HFF-Myc (cell line): Measurements from ENCODE around the gene NUB1.

Source experiments
- DNase-seq: peaks from one replicate; pipeline ENCODE4 v3.0.0-alpha.2; 2011; ENCODE audit warnings: low read depth; ENCODE audit errors: extremely low read depth
- H3K4me3 ChIP-seq: replicated peaks from 2 replicates; pipeline ENCODE4 v1.5.1; 2011; ENCODE audit warnings: low read depth, mild to moderate bottlenecking, control low read depth, low read length
- CTCF ChIP-seq: IDR thresholded peaks from 2 replicates; pipeline ENCODE4 v1.5.1; 2012; ENCODE audit warnings: mild to moderate bottlenecking, low read depth, low read length, control low read depth; ENCODE audit errors: missing control alignments

Gene NUB1

GRCh38 chr7:151319189-151319588 lies 22.4 kb upstream of the NUB1 start:
- no peak for DNase-seq
- no peak for TF ChIP-seq CTCF
- H3K4me3 ChIP-seq = no peak overlapping the region

DNA sequence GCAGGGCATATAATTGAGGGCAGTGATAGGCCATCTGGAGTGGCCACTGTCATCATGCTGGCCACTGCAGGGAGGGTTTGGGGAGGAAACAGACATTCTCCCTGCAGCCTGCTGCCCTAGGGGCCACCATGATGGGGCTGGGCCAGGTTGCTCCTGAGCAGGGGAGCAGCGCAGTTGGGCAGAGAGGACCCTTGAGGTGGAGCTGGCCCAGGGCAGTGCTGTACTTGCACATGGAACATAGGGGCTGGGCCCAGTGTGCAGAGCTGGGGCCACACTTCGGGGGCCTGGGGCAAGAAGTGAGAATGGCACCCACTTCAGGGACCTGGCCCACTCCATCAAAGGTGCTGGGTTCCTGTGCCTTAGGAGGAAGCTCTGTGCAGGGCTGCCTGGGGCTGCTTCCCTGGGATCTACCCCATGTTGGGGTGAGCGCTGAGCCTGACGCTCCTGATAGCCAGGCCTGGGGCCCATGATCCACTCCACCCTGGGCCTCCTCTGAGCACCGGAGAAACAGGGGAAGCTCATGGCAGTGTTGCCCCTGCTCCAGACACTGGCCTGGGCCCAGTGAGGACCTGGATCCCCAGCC lies 21.3 kb upstream of the NUB1 start:
- DNase-seq = no peak
- TF ChIP-seq CTCF = no peak
- no peak overlapping the region for H3K4me3 ChIP-seq

DNA sequence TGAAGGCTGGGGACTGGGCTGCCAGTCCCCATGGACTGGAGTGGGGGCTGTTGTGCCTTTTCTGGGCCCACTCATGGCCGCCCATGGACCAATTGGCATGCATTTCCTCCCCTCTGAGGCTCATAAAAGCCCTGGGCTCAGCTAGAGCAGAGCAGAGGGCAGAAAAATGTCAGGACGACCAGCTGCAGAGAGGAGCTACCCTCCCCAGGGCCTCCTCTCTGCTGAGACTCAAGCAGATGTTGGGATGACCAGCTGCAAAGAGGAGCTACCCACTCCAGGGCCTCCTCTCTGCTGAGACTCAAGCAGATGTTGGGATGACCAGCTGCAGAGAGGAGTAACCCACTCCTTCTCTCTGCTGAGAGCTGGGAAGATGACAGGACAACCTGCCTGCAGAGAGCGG lies 20.3 kb upstream of the NUB1 start:
- no peak for DNase-seq
- H3K4me3 ChIP-seq = no peak overlapping the region
- no peak for TF ChIP-seq CTCF

- DNase-seq = no peak
- H3K4me3 ChIP-seq = no peak overlapping the region
- TF ChIP-seq CTCF = no peak
These were observed 18.7 kb upstream of the NUB1 start for GRCh38 chr7:151322906-151323305.

GRCh38 chr7:151327022-151327421 lies 14.6 kb upstream of the NUB1 start:
- no peak for DNase-seq
- H3K4me3 ChIP-seq = no peak overlapping the region
- no peak for TF ChIP-seq CTCF

DNA sequence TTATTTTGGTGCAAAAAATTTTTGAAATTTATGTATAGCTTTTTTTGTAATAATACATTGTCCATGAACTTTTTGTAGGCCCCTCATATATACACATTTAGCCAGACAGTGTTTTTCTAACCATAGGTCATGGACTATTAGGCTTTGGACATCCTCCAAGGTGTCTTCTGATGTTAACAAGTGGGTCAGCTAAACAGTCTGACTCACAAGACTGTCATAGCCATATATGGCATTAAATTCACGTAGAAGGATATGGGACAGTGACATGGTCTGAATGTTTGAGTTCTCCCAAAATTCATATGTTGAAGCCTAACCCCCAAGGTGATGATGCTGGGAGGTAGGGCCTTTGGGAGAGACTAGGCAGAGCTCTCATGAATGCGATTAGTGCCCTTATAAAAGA lies 14.0 kb upstream of the NUB1 start:
- no peak overlapping the region for H3K4me3 ChIP-seq
- DNase-seq = no peak
- TF ChIP-seq CTCF = no peak

- no peak overlapping the region for H3K4me3 ChIP-seq
- TF ChIP-seq CTCF = no peak
- DNase-seq = no peak
These were observed 11.4 kb upstream of the NUB1 start for GRCh38 chr7:151330181-151330580.
